ENCODE data around the gene ERC2. TPM values are rescaled to one million over a fixed set of nuclear protein-coding genes. Genes with fewer than 3 reads are reported as not detected.

The ERC2 gene
- total RNA-seq, 6 donors from 2014 or later = 0.67 to 14.7 (median 1.3) TPM

- no peak overlapping the region for H3K27ac ChIP-seq
- no peak for TF ChIP-seq POLR2AphosphoS5 (IDR thresholded peaks at IDR 0.05)
- no peak for TF ChIP-seq EP300 (IDR thresholded peaks at IDR 0.05)
- H3K9me3 ChIP-seq = no peaks in the 10 kb centered on the region
- ATAC-seq (ENCODE audit: low FRiP score in 2 of 2) = no peak
- no peak overlapping the region for H3K4me3 ChIP-seq
- 76 to 84% methylated on average over 2 of the region's 2 CpGs for WGBS, 2 donors
- DNase-seq = no peak
- no peaks in the 10 kb centered on the region for H3K36me3 ChIP-seq
- no peaks in the 10 kb centered on the region for H3K4me1 ChIP-seq
- H3K27me3 ChIP-seq = no peaks in the 10 kb centered on the region
These were observed 895.5 kb downstream of the ERC2 start for GRCh38 chr3:55572816-55573215.

GRCh38 chr3:55571913-55572312, 896.4 kb downstream of the ERC2 start:
- WGBS, 2 donors = 25 to 38% methylated on average over 10 of the region's 10 CpGs
- H3K27ac ChIP-seq = no peak overlapping the region

GRCh38 chr3:55571216-55571813, 897.0 kb downstream of the ERC2 start:
- no peaks in the 10 kb centered on the region for H3K4me1 ChIP-seq
- no peak overlapping the region for H3K4me3 ChIP-seq
- H3K36me3 ChIP-seq = no peaks in the 10 kb centered on the region
- H3K27ac ChIP-seq = no peak overlapping the region
- TF ChIP-seq EP300 (IDR thresholded peaks at IDR 0.05) = no peak
- no peak for TF ChIP-seq POLR2AphosphoS5 (IDR thresholded peaks at IDR 0.05)
- TF ChIP-seq POLR2A (IDR thresholded peaks at IDR 0.05) = no peak
- no peak for TF ChIP-seq CTCF (IDR thresholded peaks at IDR 0.05)
- WGBS, 2 donors = 34 to 39% methylated on average over 3 of the region's 3 CpGs
- no peaks in the 10 kb centered on the region for H3K9me3 ChIP-seq
- DNase-seq (no peak), ATAC-seq (ENCODE audit: low FRiP score in 2 of 2) (no peak)
- H3K27me3 ChIP-seq = no peaks in the 10 kb centered on the region

More at GRCh38 chr3:55571913-55572312, 896.4 kb downstream of the ERC2 start:
- Histone ChIP-seq H3K4me1 (no peaks in the 10 kb centered on the region), H3K9me3 (no peaks in the 10 kb centered on the region), H3K4me3 (no peak overlapping the region), H3K36me3 (no peaks in the 10 kb centered on the region), H3K27me3 (no peaks in the 10 kb centered on the region)
- DNase-seq = peak; percentile 11 to 34
- ATAC-seq (ENCODE audit: low FRiP score in 2 of 2) = peak in 1 of 2 donors; percentile 35
- TF ChIP-seq CTCF (IDR thresholded peaks at IDR 0.05) (peak in 3 of 6 experiments; percentile 24 to 60 (median 36)), POLR2AphosphoS5 (IDR thresholded peaks at IDR 0.05) (no peak)

- Histone ChIP-seq H3K9me3 (no peaks in the 10 kb centered on the region), H3K4me3 (no peak overlapping the region), H3K4me1 (no peaks in the 10 kb centered on the region), H3K27ac (no peak overlapping the region), H3K36me3 (no peaks in the 10 kb centered on the region), H3K27me3 (no peaks in the 10 kb centered on the region)
- 80 to 86% methylated on average over 9 of the region's 9 CpGs for WGBS, 2 donors
- TF ChIP-seq EP300 (IDR thresholded peaks at IDR 0.05) = no peak
- no peak for TF ChIP-seq CTCF (IDR thresholded peaks at IDR 0.05)
- no peak for TF ChIP-seq POLR2AphosphoS5 (IDR thresholded peaks at IDR 0.05)
- TF ChIP-seq POLR2A (IDR thresholded peaks at IDR 0.05) = no peak
- no peak for DNase-seq
- no peak for ATAC-seq (ENCODE audit: low FRiP score in 2 of 2)
These were observed 898.0 kb downstream of the ERC2 start for GRCh38 chr3:55570271-55570711.

- Histone ChIP-seq H3K4me3 (no peak overlapping the region), H3K36me3 (no peaks in the 10 kb centered on the region), H3K9me3 (no peaks in the 10 kb centered on the region), H3K27ac (no peak overlapping the region), H3K27me3 (no peaks in the 10 kb centered on the region), H3K4me1 (no peaks in the 10 kb centered on the region)
- WGBS, 2 donors = 64 to 68% methylated on average over 10 of the region's 10 CpGs
- ATAC-seq (ENCODE audit: low FRiP score in 2 of 2) = no peak
- TF ChIP-seq CTCF (IDR thresholded peaks at IDR 0.05) (no peak), EP300 (IDR thresholded peaks at IDR 0.05) (no peak), POLR2AphosphoS5 (IDR thresholded peaks at IDR 0.05) (no peak), POLR2A (IDR thresholded peaks at IDR 0.05) (no peak)
- no peak for DNase-seq
These were observed 899.2 kb downstream of the ERC2 start for GRCh38 chr3:55569033-55569599.

Data from upper lobe of left lung (tissue), 6 donors.